ENCODE data around the gene LRRIQ1. TPM values are rescaled to one million over a fixed set of nuclear protein-coding genes. Genes with fewer than 3 reads are reported as not detected.
A peak's percentile ranks its signal among the peaks of the same experiment; 100 is the strongest.

Gene LRRIQ1
- total RNA-seq, 1 donor from 2014 or later, result 10.6 TPM

DNA sequence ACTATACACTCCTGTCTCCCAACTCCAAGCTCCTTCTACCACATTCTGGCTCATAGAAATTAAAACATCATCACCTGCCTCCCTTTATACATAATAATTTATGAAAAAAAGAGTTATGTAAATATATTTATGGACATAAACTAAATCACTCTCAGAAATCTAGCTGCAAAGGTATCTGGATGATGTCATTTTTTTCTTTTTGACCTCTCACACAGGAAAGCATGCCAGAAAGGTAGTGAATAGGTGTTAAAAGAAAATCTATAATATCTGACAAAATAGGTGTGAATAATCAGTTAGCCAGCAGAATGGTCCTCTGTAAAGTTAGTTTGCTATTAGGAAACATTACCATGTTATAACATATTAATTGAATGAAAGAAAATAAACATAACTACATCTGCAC lies 7.7 kb downstream of the LRRIQ1 start:
- H3K4me1 Mint-ChIP-seq (ENCODE audit: low read depth, unreplicated experiment), result no peaks in the 10 kb centered on the region
- H3K27ac Mint-ChIP-seq (ENCODE audit: unreplicated experiment), result no peak overlapping the region
- H3K27me3 Mint-ChIP-seq (ENCODE audit: unreplicated experiment), result no peaks in the 10 kb centered on the region
- H3K36me3 Mint-ChIP-seq (ENCODE audit: unreplicated experiment), result no peaks in the 10 kb centered on the region
- H3K4me3 Mint-ChIP-seq (ENCODE audit: unreplicated experiment), result no peak overlapping the region
- no peak for DNase-seq
- H3K9me3 Mint-ChIP-seq (ENCODE audit: unreplicated experiment), result no peaks in the 10 kb centered on the region
- no peak for TF ChIP-seq CTCF (IDR thresholded peaks at IDR 0.05; ENCODE audit: partially characterized antibody, unreplicated experiment)

DNA sequence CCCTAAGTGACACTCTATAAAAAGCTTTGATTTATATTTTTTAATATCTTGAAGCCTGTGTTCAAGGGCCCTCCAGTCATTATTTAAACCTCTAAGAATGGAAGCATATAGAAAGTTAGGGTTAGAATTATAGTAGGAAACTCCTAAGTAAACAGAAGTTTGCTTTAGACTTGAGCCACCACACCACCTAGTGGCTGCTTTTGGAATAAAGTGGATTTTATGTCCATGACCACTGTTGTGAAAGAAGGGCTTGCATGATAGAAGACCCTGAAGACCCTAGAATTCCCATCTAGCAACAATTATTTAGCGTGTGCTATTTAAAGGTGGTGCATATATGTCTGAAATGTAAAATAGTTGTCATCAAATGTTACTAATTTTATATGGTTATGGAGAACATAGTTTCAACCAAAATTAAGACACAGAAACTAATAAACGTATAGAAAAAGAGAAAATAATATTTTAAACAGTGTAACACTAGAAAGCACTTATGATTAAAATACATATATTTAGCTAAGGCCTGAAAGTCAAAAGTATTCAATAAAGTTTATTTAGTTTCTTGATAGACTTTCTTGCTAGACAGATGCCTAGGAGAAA lies 21.3 kb downstream of the LRRIQ1 start:
- no peaks in the 10 kb centered on the region for H3K36me3 Mint-ChIP-seq (ENCODE audit: unreplicated experiment)
- TF ChIP-seq CTCF (IDR thresholded peaks at IDR 0.05; ENCODE audit: partially characterized antibody, unreplicated experiment), result peak; percentile 94
- peak; percentile 28 for DNase-seq

GRCh38 chr12:85058339-85058738 lies 22.2 kb downstream of the LRRIQ1 start:
- no peaks in the 10 kb centered on the region for H3K36me3 Mint-ChIP-seq (ENCODE audit: unreplicated experiment)
- H3K9me3 Mint-ChIP-seq (ENCODE audit: unreplicated experiment), result no peaks in the 10 kb centered on the region
- no peak overlapping the region for H3K27ac Mint-ChIP-seq (ENCODE audit: unreplicated experiment)
- peaks cover 10% of the 10 kb centered on the region for H3K4me1 Mint-ChIP-seq (ENCODE audit: low read depth, unreplicated experiment)
- no peak overlapping the region for H3K4me3 Mint-ChIP-seq (ENCODE audit: unreplicated experiment)
- no peak for DNase-seq
- no peaks in the 10 kb centered on the region for H3K27me3 Mint-ChIP-seq (ENCODE audit: unreplicated experiment)
- no peak for TF ChIP-seq CTCF (IDR thresholded peaks at IDR 0.05; ENCODE audit: partially characterized antibody, unreplicated experiment)

More for the DNA sequence above, 21.3 kb downstream of the LRRIQ1 start:
- H3K9me3 Mint-ChIP-seq (ENCODE audit: unreplicated experiment), result no peaks in the 10 kb centered on the region
- no peak overlapping the region for H3K4me3 Mint-ChIP-seq (ENCODE audit: unreplicated experiment)
- peaks cover 10% of the 10 kb centered on the region for H3K4me1 Mint-ChIP-seq (ENCODE audit: low read depth, unreplicated experiment)
- no peaks in the 10 kb centered on the region for H3K27me3 Mint-ChIP-seq (ENCODE audit: unreplicated experiment)
- no peak overlapping the region for H3K27ac Mint-ChIP-seq (ENCODE audit: unreplicated experiment)

- Mint-ChIP-seq H3K36me3 (ENCODE audit: unreplicated experiment) (no peaks in the 10 kb centered on the region), H3K27me3 (ENCODE audit: unreplicated experiment) (no peaks in the 10 kb centered on the region), H3K4me1 (ENCODE audit: low read depth, unreplicated experiment) (peaks cover 4% of the 10 kb centered on the region), H3K4me3 (ENCODE audit: unreplicated experiment) (no peak overlapping the region), H3K9me3 (ENCODE audit: unreplicated experiment) (no peaks in the 10 kb centered on the region), H3K27ac (ENCODE audit: unreplicated experiment) (no peak overlapping the region)
- DNase-seq, result no peak
- no peak for TF ChIP-seq CTCF (IDR thresholded peaks at IDR 0.05; ENCODE audit: partially characterized antibody, unreplicated experiment)
Observed at GRCh38 chr12:85059594-85059993, 23.4 kb downstream of the LRRIQ1 start.

DNA sequence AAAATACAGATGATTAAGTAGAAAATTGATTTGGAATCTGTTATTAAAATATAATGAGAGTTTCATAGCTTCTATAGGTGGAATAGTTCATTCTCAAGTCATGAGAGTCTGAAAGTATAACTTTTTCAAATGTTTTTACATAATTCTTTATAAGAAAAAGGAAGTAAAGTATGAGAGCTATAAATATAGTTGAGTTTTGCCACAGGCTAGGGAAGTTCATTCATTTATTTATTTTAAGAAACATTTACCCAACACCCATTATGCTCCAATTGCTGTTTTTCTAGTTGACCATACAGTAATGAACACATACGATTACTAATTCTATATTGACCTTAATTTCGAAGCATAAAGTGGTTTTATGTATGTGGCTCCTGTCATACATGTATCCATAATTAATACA lies 24.8 kb downstream of the LRRIQ1 start:
- no peak for TF ChIP-seq CTCF (IDR thresholded peaks at IDR 0.05; ENCODE audit: partially characterized antibody, unreplicated experiment)
- no peak for DNase-seq
- H3K4me3 Mint-ChIP-seq (ENCODE audit: unreplicated experiment), result no peak overlapping the region
- no peaks in the 10 kb centered on the region for H3K9me3 Mint-ChIP-seq (ENCODE audit: unreplicated experiment)
- no peaks in the 10 kb centered on the region for H3K36me3 Mint-ChIP-seq (ENCODE audit: unreplicated experiment)
- H3K27me3 Mint-ChIP-seq (ENCODE audit: unreplicated experiment), result no peaks in the 10 kb centered on the region
- H3K27ac Mint-ChIP-seq (ENCODE audit: unreplicated experiment), result no peak overlapping the region
- H3K4me1 Mint-ChIP-seq (ENCODE audit: low read depth, unreplicated experiment), result no peaks in the 10 kb centered on the region
